Osteoblast (primary cell): Measurements from ENCODE around the gene SNX27. TPM values are rescaled to one million over a fixed set of nuclear protein-coding genes. Genes with fewer than 3 reads are reported as not detected.

Experiments used
- DNase-seq: peaks from one replicate; pipeline ENCODE4 v3.0.0; 2011; ENCODE audit warnings: low spot score, mixed read lengths; ENCODE audit not compliant: insufficient read length; ENCODE audit errors: missing footprints
- H2AFZ ChIP-seq: 2 replicates; pipeline ENCODE4 v1.6.0; 2011; ENCODE audit warnings: mild to moderate bottlenecking, low read length
- H3K27ac ChIP-seq: 2 replicates; pipeline ENCODE4 v1.5.1; 2011; ENCODE audit warnings: mild to moderate bottlenecking, low read depth, low read length, moderate library complexity
- H3K27me3 ChIP-seq: 2 replicates; pipeline ENCODE4 v1.6.0; 2012; ENCODE audit warnings: mild to moderate bottlenecking, control low read depth, inconsistent platforms, low read length, moderate library complexity; ENCODE audit not compliant: insufficient read depth
- H3K36me3 ChIP-seq: 2 replicates; pipeline ENCODE4 v1.5.1; 2011; ENCODE audit warnings: mild to moderate bottlenecking, low read length, control low read depth, moderate library complexity; ENCODE audit not compliant: insufficient read depth
- H3K4me1 ChIP-seq: 2 replicates; pipeline ENCODE4 v1.5.1; 2011; ENCODE audit warnings: mild to moderate bottlenecking, low read length, control low read depth, moderate library complexity; ENCODE audit not compliant: insufficient read depth
- H3K4me2 ChIP-seq: 2 replicates; pipeline ENCODE4 v1.6.0; 2011; ENCODE audit warnings: mild to moderate bottlenecking, low read length; ENCODE audit not compliant: insufficient read depth
- H3K4me3 ChIP-seq: fragments of 200-600 bp; sonication (generic); 3 replicates; pipeline ENCODE4 v1.5.1; 2012; ENCODE audit warnings: mild to moderate bottlenecking, low read length, inconsistent platforms; ENCODE audit not compliant: insufficient read depth
- H3K79me2 ChIP-seq: 2 replicates; pipeline ENCODE4 v1.6.0; 2012; ENCODE audit warnings: mild to moderate bottlenecking, low read length, control low read depth, inconsistent platforms; ENCODE audit not compliant: insufficient read depth
- H3K9me3 ChIP-seq: 2 replicates; pipeline ENCODE4 v1.5.1; 2011; ENCODE audit warnings: low read depth, low read length, control low read depth
- H4K20me1 ChIP-seq: 2 replicates; pipeline ENCODE4 v1.6.0; 2012; ENCODE audit warnings: mild to moderate bottlenecking, low read length, control low read depth; ENCODE audit not compliant: insufficient read depth
- CTCF ChIP-seq: IDR thresholded peaks from 2 replicates; pipeline ENCODE4 v1.5.1; 2011; ENCODE audit warnings: mild to moderate bottlenecking, low read depth, low read length, moderate library complexity; ENCODE audit errors: extremely low read depth
- total RNA-seq: library from RNA; depleted of rRNA; stranded (reverse); fragments of >200 nt; gene quantifications from 2 replicates; pipeline ENCODE4 v1.2.3, GENCODE V29; 2012

Gene SNX27
- total RNA-seq, 1 donor = 23.5 TPM

- H4K20me1 ChIP-seq = no peaks in the 10 kb centered on the region
- TF ChIP-seq CTCF = no peak
- no peaks in the 10 kb centered on the region for H3K36me3 ChIP-seq
- no peak overlapping the region for H3K4me2 ChIP-seq
- no peak overlapping the region for H3K27ac ChIP-seq
- no peak overlapping the region for H3K4me3 ChIP-seq
- DNase-seq = peak; percentile 77
- H3K4me1 ChIP-seq = peaks cover 6% of the 10 kb centered on the region
- H3K79me2 ChIP-seq = no peaks in the 10 kb centered on the region
- peaks cover 60% of the 10 kb centered on the region for H3K27me3 ChIP-seq
- H2AFZ ChIP-seq = no peak overlapping the region
- H3K9me3 ChIP-seq = no peaks in the 10 kb centered on the region
Observed at GRCh38 chr1:151715726-151716404, 104.0 kb downstream of the SNX27 start.

GRCh38 chr1:151716405-151716762 lies 104.5 kb downstream of the SNX27 start:
- Histone ChIP-seq H3K79me2 (no peaks in the 10 kb centered on the region), H4K20me1 (no peaks in the 10 kb centered on the region), H2AFZ (no peak overlapping the region), H3K4me3 (no peak overlapping the region), H3K9me3 (no peaks in the 10 kb centered on the region), H3K27ac (no peak overlapping the region), H3K4me2 (no peak overlapping the region), H3K4me1 (peaks cover 9% of the 10 kb centered on the region), H3K27me3 (peaks cover 58% of the 10 kb centered on the region), H3K36me3 (no peaks in the 10 kb centered on the region)
- DNase-seq = peak; percentile 73
- TF ChIP-seq CTCF = no peak

- Histone ChIP-seq H3K9me3 (no peaks in the 10 kb centered on the region), H3K36me3 (no peaks in the 10 kb centered on the region), H3K4me3 (no peak within 1 kb of the TSS), H4K20me1 (no peaks in the 10 kb centered on the region), H3K4me1 (peaks cover 15% of the 10 kb centered on the region), H3K4me2 (no peak within 1 kb of the TSS), H3K27ac (no peak within 1 kb of the TSS), H2AFZ (no peak within 1 kb of the TSS), H3K27me3 (peaks cover 64% of the 10 kb centered on the region), H3K79me2 (no peaks in the 10 kb centered on the region)
- DNase-seq = peak; percentile 60
- no peak for TF ChIP-seq CTCF
Observed at GRCh38 chr1:151716771-151717631, 105.2 kb downstream of the SNX27 start, which contains the start of gene CELF3. Gene CELF3 (minus strand): TSS chr1:151716803. CDS start chr1:151716020, 783 bp downstream.

GRCh38 chr1:151718011-151718431 lies 106.2 kb downstream of the SNX27 start:
- no peaks in the 10 kb centered on the region for H3K9me3 ChIP-seq
- no peaks in the 10 kb centered on the region for H3K36me3 ChIP-seq
- TF ChIP-seq CTCF = no peak
- no peaks in the 10 kb centered on the region for H4K20me1 ChIP-seq
- peak; percentile 81 for DNase-seq
- H3K4me3 ChIP-seq = no peak overlapping the region
- no peak overlapping the region for H3K27ac ChIP-seq
- peaks cover 73% of the 10 kb centered on the region for H3K27me3 ChIP-seq
- no peak overlapping the region for H2AFZ ChIP-seq
- H3K79me2 ChIP-seq = no peaks in the 10 kb centered on the region
- H3K4me1 ChIP-seq = peaks cover 15% of the 10 kb centered on the region
- H3K4me2 ChIP-seq = no peak overlapping the region
